ENCODE measurements around the gene TEAD2. TPM values are rescaled to one million over a fixed set of nuclear protein-coding genes. Genes with fewer than 3 reads are reported as not detected.

The TEAD2 gene
- total RNA-seq, 3 donors from 2014 or later: 9.8 to 64.0 (median 21.8) TPM

GRCh38 chr19:49366110-49366509, 3.9 kb upstream of the TEAD2 start:
- DNase-seq: no peak
- TF ChIP-seq CTCF (IDR thresholded peaks at IDR 0.05): no peak

GRCh38 chr19:49364083-49364737, 2.0 kb upstream of the TEAD2 start:
- ATAC-seq: no peak
- H3K9me3 ChIP-seq: peaks cover 8% of the 10 kb centered on the region
- DNase-seq: peak in 1 of 3 donors; percentile 41
- TF ChIP-seq CTCF (IDR thresholded peaks at IDR 0.05): no peak
- intact Hi-C loops (cut with DNase I, micrococcal nuclease): no loop called here
- no peak overlapping the region for H3K4me3 ChIP-seq
- no peaks in the 10 kb centered on the region for H3K36me3 ChIP-seq (ENCODE audit: low read depth)
- peaks cover 13% of the 10 kb centered on the region for H3K4me1 ChIP-seq (ENCODE audit: low read depth)

More at GRCh38 chr19:49366110-49366509, 3.9 kb upstream of the TEAD2 start:
- Histone ChIP-seq H3K4me3 (no peak overlapping the region), H3K36me3 (ENCODE audit: low read depth) (no peaks in the 10 kb centered on the region), H3K4me1 (ENCODE audit: low read depth) (peaks cover 13% of the 10 kb centered on the region), H3K9me3 (peaks cover 15% of the 10 kb centered on the region)
- intact Hi-C loops (cut with DNase I, micrococcal nuclease): no loop called here
- no peak for ATAC-seq

GRCh38 chr19:49363268-49364082, 1.3 kb upstream of the TEAD2 start, which contains the start of gene DKKL1:
Gene DKKL1, plus strand, starts transcription at chr19:49363877. Its CDS starts 122 bp downstream, at chr19:49363999.
- peak; percentile 99 to 100 (median 99) for DNase-seq
- Histone ChIP-seq H3K4me3 (no peak within 1 kb of the TSS), H3K9me3 (peaks cover under 1% of the 10 kb centered on the region), H3K36me3 (ENCODE audit: low read depth) (no peaks in the 10 kb centered on the region), H3K4me1 (ENCODE audit: low read depth) (peaks cover 13% of the 10 kb centered on the region)
- no peak for TF ChIP-seq CTCF (IDR thresholded peaks at IDR 0.05)
- intact Hi-C loops (cut with DNase I, micrococcal nuclease): no loop called here
- peak; percentile 94 for ATAC-seq

GRCh38 chr19:49362929-49363267, 682 bp upstream of the TEAD2 start:
- no peaks in the 10 kb centered on the region for H3K9me3 ChIP-seq
- ATAC-seq (peak; percentile 2), DNase-seq (peak; percentile 38 to 69 (median 59))
- H3K36me3 ChIP-seq (ENCODE audit: low read depth): no peaks in the 10 kb centered on the region
- H3K4me3 ChIP-seq: no peak overlapping the region
- intact Hi-C loops (cut with DNase I, micrococcal nuclease): no loop called here
- TF ChIP-seq CTCF (IDR thresholded peaks at IDR 0.05): no peak
- peaks cover 13% of the 10 kb centered on the region for H3K4me1 ChIP-seq (ENCODE audit: low read depth)

GRCh38 chr19:49361438-49362047, 673 bp downstream of the TEAD2 start:
- Histone ChIP-seq H3K4me1 (ENCODE audit: low read depth) (peaks cover 13% of the 10 kb centered on the region), H3K4me3 (peak overlapping the region; percentile 24), H3K36me3 (ENCODE audit: low read depth) (no peaks in the 10 kb centered on the region), H3K9me3 (no peaks in the 10 kb centered on the region)
- TF ChIP-seq CTCF (IDR thresholded peaks at IDR 0.05): no peak
- peak; percentile 80 to 87 (median 83) for DNase-seq
- peak; percentile 52 for ATAC-seq
- intact Hi-C loops (cut with DNase I, micrococcal nuclease): no loop called here
